Mesodermal cell (in vitro differentiated cells): ENCODE measurements around the gene SLC10A4.

ENCODE experiments used
- H3K27ac ChIP-seq: 2 replicates; pipeline ENCODE4 v1.7.0; 2013; ENCODE audit warnings: mild to moderate bottlenecking, low read depth, low read length, moderate library complexity; ENCODE audit not compliant: severe bottlenecking
- H3K36me3 ChIP-seq: 2 replicates; pipeline ENCODE4 v1.7.1; 2013; ENCODE audit warnings: mild to moderate bottlenecking, low read length, moderate library complexity; ENCODE audit not compliant: control insufficient read depth, insufficient read depth
- H3K4me1 ChIP-seq: one replicate; pipeline ENCODE4 v1.7.1; 2013; ENCODE audit warnings: mild to moderate bottlenecking, low read length; ENCODE audit not compliant: insufficient read depth, control insufficient read depth, poor library complexity, severe bottlenecking
- H3K4me3 ChIP-seq: 2 replicates; pipeline ENCODE4 v1.7.0; 2013; ENCODE audit warnings: low read length, control low read depth, mild to moderate bottlenecking; ENCODE audit not compliant: insufficient read depth, poor library complexity, severe bottlenecking; ENCODE audit errors: extremely low read depth
- H3K9me3 ChIP-seq: 2 replicates; pipeline ENCODE4 v1.7.1; 2013; ENCODE audit warnings: mild to moderate bottlenecking, low read length, moderate library complexity; ENCODE audit not compliant: control insufficient read depth
- WGBS, 2 experiments: methylation state at CpG; one replicate each; pipeline ENCODE4 v1.1.5; 2013; ENCODE audit warnings: missing lambda C conversion rate in 2 of 2; ENCODE audit not compliant: insufficient coverage in 2 of 2; 5-methylcytosine and 5-hydroxymethylcytosine counted together

The SLC10A4 gene

DNA sequence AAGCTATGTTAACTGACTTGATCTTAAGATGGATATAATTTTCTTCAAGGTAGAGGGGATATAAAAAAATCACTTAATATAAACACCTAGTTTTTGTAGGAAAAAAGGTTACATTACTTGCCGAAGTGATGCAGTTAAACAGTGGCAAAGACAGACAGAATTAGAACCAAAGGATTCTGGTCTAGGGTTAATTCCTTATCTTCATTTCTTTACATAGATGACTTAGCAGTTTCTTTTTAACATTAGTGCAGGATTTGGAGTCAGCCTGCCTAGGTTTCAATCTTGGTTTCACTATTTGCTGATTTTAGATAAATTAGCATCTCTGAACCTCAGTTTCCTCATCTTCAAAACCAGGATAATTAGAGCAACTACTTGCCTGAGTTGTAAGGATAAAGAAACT is 21.2 kb downstream of the SLC10A4 start:
- peaks cover 38% of the 10 kb centered on the region for H3K36me3 ChIP-seq
- no peaks in the 10 kb centered on the region for H3K4me1 ChIP-seq
- no CpG with 5 or more reads among the region's 1 CpG for WGBS, 2 experiments
- H3K4me3 ChIP-seq, result no peak overlapping the region
- H3K27ac ChIP-seq, result no peak overlapping the region
- H3K9me3 ChIP-seq, result no peaks in the 10 kb centered on the region

GRCh38 chr4:48506716-48507115 is 23.6 kb downstream of the SLC10A4 start:
- Histone ChIP-seq H3K9me3 (no peaks in the 10 kb centered on the region), H3K4me3 (no peak overlapping the region), H3K4me1 (no peaks in the 10 kb centered on the region), H3K36me3 (peaks cover 50% of the 10 kb centered on the region), H3K27ac (no peak overlapping the region)
- WGBS, 2 experiments, result 89% methylated on average over 1 of the region's 2 CpGs; no CpG with 5 or more reads in 1 of the 2 experiments

- Histone ChIP-seq H3K27ac (no peak overlapping the region), H3K4me3 (no peak overlapping the region), H3K36me3 (peaks cover 61% of the 10 kb centered on the region), H3K9me3 (no peaks in the 10 kb centered on the region), H3K4me1 (no peaks in the 10 kb centered on the region)
These were observed 26.4 kb downstream of the SLC10A4 start for GRCh38 chr4:48509543-48509942.

GRCh38 chr4:48518143-48518542 is 35.0 kb downstream of the SLC10A4 start:
- no peak overlapping the region for H3K27ac ChIP-seq
- 81 to 96% methylated on average over 2 of the region's 3 CpGs for WGBS, 2 experiments

GRCh38 chr4:48526406-48526805 is 43.3 kb downstream of the SLC10A4 start:
- peaks cover 76% of the 10 kb centered on the region for H3K36me3 ChIP-seq
- no peaks in the 10 kb centered on the region for H3K4me1 ChIP-seq
- WGBS, 2 experiments, result no CpG with 5 or more reads among the region's 1 CpG
- no peak overlapping the region for H3K27ac ChIP-seq
- H3K9me3 ChIP-seq, result no peaks in the 10 kb centered on the region
- H3K4me3 ChIP-seq, result no peak overlapping the region

More at GRCh38 chr4:48518143-48518542, 35.0 kb downstream of the SLC10A4 start:
- H3K36me3 ChIP-seq, result peaks cover 47% of the 10 kb centered on the region
- no peaks in the 10 kb centered on the region for H3K9me3 ChIP-seq
- H3K4me1 ChIP-seq, result peaks cover 6% of the 10 kb centered on the region
- no peak overlapping the region for H3K4me3 ChIP-seq

- no peaks in the 10 kb centered on the region for H3K9me3 ChIP-seq
- H3K36me3 ChIP-seq, result peaks cover 64% of the 10 kb centered on the region
- H3K4me3 ChIP-seq, result no peak overlapping the region
- no peaks in the 10 kb centered on the region for H3K4me1 ChIP-seq
- H3K27ac ChIP-seq, result no peak overlapping the region
These were observed 55.2 kb downstream of the SLC10A4 start for GRCh38 chr4:48538358-48538757.
